Esophagus muscularis mucosa (tissue), 3 donors: Measurements from ENCODE around the gene RHCG.

ENCODE experiments used
- POLR2A ChIP-seq: fragments of 450-650 bp; IDR thresholded peaks from one replicate; pipeline ENCODE4 v1.6.1; 2017; ENCODE audit warnings: antibody characterized with exemption, moderate library complexity, mild to moderate bottlenecking, low read depth
- TF ChIP-seq, protein P1 (sequence below), 3 experiments: fragments of 200-600 bp in 2 of 3; fragments of 450-650 bp in 1 of 3; sonication (generic) in 2 of 3; IDR thresholded peaks; one replicate each; pipeline ENCODE4 v1.5.1; 2017 to 2019; ENCODE audit warnings: antibody characterized with exemption in 3 of 3, mild to moderate bottlenecking in 2 of 3, moderate library complexity in 1 of 3

DNA sequence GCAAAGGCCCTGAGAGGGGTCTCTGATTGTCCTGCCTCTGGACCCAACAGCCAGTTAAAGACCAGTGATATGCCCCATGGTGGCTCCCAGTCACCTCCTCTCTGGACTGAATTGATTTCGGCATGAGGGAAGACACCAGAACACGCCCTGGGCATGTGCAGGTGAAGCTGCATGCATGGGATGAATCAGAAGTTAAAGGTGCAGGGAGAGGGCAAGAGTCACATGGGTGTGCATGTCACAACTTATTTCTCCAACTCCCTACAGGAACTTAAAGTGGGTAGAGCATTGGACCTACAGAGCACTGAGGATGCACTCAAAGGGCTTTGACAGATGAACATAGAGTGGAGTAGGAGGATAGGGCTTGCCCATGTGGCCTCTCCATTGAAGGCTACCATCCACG, 16.9 kb upstream of the RHCG start:
- no peak for TF ChIP-seq POLR2A
- TF ChIP-seq, protein P1, sequence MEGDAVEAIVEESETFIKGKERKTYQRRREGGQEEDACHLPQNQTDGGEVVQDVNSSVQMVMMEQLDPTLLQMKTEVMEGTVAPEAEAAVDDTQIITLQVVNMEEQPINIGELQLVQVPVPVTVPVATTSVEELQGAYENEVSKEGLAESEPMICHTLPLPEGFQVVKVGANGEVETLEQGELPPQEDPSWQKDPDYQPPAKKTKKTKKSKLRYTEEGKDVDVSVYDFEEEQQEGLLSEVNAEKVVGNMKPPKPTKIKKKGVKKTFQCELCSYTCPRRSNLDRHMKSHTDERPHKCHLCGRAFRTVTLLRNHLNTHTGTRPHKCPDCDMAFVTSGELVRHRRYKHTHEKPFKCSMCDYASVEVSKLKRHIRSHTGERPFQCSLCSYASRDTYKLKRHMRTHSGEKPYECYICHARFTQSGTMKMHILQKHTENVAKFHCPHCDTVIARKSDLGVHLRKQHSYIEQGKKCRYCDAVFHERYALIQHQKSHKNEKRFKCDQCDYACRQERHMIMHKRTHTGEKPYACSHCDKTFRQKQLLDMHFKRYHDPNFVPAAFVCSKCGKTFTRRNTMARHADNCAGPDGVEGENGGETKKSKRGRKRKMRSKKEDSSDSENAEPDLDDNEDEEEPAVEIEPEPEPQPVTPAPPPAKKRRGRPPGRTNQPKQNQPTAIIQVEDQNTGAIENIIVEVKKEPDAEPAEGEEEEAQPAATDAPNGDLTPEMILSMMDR (IDR thresholded peaks at IDR 0.05): no peak
